ENCODE data around the gene PHACTR1. TPM values are rescaled to one million over a fixed set of nuclear protein-coding genes. Genes with fewer than 3 reads are reported as not detected.

The PHACTR1 gene
- total RNA-seq, 1 donor from 2014 or later: 4.3 TPM

DNA sequence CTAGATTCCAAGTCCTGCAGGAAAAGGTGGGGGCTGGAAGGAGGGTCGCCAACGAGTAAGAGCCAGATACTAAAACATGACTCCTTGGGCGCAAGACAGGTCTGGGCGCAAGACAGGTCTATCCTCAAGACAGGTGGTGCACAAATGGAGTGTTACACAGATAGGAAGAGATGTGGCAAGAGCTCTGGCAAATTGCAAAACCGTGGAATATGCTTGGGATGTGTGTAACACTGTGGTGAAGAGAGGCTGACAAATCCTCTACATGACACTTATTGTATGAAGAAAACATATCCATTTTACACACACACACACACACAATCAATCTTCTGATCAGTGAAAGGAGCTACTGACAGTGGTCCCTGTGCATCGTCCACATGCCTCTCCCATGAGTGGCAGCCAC, 534.1 kb downstream of the PHACTR1 start:
- intact Hi-C loops (cut with micrococcal nuclease): no loop called here

DNA sequence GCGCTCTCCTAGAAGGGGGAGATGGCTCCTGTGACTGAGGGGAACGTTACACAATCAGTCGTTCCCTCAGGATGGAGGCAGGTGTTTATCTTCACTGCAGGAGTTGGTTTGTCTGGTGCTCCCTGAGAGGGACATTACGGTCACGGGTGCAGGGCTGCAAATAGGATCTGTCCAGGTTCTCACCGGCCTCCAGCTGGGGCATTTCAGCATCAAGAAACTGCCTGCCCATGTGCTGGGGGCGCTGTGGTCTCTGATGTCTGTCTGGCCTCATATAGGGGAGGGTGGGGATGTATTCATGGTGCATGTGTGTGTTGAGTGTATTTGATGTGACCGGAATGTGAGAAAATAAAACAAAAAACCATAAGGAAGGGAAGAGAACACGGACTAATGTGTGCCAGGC, 534.7 kb downstream of the PHACTR1 start:
- intact Hi-C loops (cut with micrococcal nuclease): no loop called here

DNA sequence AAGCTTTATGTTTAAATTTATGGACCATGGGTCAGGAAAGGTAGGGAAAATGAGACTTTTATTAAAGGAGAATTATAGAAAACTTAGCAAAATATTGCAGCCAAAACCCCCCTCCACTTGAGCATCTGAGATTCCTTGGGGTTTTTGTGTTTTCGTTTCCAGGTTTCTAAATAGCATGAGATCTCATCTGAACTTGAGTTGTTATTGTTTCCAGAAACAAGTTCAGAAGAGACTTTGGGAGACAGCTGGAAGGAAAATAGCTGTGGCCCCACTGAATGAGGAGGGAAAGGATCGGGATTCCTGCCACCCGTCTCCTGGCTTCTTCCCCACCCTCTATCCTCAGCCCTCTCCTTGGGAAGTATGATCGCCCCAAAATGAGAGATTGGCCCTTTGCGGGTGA, 536.2 kb downstream of the PHACTR1 start:
- intact Hi-C loops (cut with micrococcal nuclease): no loop called here

DNA sequence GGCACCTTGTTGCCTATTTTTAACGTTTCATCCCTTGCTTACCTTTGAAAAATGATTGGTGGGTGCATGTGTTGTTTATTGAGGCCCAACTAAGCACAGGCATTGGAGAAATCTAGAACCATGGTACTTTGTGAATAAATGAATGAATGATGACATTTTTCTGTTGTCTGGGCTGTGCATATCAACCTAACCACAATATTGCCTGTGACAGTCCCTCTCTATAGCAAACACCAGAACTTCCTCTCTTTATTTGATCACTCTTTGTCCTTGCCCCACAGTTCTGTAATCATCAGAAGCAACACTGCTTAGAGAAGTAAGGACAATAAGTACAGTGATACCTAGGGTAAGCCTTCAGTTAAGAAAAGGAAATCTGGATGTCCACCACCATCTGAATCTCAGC, 536.7 kb downstream of the PHACTR1 start:
- intact Hi-C loops (cut with micrococcal nuclease): no loop called here

DNA sequence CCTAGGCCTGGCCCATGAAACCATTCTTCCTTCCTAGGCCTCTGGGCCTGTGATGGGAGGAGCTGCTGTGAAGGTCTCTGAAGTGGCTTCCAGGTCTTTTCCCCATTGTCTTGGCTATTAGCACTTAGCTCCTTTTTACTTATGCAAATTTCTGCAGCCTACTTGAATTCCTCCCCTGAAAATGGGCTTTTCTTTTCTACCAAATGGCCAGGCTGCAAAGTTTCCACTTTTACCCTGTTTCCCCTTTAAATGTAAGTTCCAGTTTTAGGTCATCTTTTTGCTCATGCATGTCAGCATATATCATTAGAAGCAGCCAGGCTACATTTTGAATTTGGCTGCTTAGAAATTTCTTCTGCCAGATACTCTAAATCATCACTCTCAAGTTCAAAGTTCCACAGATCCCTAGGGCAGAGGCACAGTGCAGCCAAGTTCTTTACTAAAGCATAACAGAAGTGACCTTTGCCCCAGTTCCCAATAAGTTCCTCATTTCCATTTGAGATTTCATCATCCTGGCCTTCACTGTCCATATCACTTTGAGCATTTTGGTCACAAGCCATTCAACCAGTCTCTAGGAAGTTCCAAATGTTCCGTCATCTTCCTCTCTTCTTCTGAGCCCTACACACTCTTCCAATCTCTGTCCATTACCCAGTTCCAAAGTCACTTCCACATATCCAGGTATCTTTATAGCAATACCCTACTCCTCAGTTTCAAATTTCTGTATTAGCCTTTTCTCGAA, 539.9 kb downstream of the PHACTR1 start:
- intact Hi-C loops (cut with micrococcal nuclease): no loop called here

DNA sequence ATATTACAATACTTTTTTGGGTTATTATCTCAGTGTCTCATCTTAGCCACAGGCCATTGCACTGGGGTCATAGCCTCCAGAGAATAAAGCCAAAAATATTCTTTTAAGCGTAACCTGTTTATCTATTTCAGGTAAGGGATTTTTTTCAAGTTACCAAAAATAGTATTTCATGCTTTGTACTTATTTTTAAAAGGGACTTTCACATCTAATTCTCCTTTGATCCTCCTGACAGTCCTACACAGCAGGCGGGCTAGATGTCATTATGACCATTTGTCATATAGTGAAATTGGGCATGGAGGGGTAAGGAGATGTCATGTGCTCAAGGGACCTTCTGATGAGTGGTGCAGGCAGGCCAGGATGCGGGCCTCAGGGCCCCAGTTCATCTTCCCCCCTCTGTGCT, 542.8 kb downstream of the PHACTR1 start:
- intact Hi-C loops (cut with micrococcal nuclease): no loop called here

DNA sequence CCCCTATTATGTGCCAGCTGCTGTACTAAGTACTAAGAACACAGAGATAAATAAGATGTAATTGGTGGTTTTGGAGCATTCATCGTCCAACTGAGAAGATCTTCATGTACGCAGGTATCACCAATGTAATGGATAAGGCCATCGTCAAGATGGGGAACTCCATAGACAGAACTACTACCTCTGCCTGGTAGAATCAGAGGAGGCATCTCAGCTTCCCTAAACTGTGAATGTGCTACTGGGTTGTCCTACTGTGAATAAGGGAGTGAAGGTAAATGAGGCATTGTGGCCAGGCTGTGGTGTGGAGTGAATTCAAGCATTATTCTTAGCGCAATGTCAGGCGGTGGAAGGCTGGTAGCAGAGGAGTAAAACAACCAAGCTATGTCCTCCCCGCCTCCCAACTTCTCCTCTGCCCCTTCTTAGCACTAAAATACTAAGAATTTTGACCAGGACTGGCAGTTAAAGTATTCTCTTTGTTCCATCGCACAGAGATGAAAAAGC, 543.6 kb downstream of the PHACTR1 start:
- intact Hi-C loops (cut with micrococcal nuclease): no loop called here

DNA sequence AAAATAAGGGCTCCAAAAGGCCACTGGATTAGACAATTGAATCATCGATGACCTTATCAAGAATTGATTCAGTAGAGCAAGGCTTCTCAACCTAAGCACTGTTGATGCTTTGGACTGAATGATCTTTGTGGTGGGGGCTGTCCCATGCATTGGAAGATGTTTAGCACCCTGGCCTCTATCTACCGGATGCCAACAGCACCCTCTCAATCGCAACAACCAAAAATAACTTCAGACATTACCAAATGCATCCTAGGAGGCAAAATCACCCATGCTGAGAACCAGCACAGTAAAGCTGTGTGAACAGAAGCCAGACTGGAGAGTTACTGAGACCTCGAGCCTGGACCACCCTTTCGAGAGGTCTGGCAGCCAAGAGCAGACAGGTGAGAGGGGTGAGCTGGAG, 544.3 kb downstream of the PHACTR1 start:
- intact Hi-C loops (cut with micrococcal nuclease): no loop called here

DNA sequence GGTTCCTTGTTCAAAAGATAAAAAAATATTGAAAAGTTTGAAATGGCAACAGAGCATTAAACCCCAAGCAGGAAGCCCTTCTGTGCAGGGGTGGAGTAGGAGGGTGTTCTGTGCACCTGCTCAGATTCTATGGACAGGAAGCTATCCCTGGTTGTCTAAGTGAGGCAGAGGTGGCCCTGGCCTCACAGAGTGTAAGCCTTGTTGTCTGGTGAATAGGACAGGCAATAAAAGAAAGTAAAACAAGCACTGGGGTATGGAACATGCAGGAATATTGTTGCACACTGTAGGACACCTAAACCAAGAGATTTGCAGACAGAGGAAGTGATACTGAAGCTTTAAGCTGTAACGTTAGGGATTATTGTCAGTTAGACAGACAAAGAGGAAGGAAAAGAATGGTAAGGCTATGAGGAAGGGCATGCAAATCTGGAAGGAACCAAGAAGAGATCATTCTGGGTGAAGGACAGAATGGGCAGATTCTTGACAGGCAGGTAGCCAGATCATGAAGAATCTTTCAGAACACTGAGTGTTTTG, 545.0 kb downstream of the PHACTR1 start:
- intact Hi-C loops (cut with micrococcal nuclease): no loop called here

DNA sequence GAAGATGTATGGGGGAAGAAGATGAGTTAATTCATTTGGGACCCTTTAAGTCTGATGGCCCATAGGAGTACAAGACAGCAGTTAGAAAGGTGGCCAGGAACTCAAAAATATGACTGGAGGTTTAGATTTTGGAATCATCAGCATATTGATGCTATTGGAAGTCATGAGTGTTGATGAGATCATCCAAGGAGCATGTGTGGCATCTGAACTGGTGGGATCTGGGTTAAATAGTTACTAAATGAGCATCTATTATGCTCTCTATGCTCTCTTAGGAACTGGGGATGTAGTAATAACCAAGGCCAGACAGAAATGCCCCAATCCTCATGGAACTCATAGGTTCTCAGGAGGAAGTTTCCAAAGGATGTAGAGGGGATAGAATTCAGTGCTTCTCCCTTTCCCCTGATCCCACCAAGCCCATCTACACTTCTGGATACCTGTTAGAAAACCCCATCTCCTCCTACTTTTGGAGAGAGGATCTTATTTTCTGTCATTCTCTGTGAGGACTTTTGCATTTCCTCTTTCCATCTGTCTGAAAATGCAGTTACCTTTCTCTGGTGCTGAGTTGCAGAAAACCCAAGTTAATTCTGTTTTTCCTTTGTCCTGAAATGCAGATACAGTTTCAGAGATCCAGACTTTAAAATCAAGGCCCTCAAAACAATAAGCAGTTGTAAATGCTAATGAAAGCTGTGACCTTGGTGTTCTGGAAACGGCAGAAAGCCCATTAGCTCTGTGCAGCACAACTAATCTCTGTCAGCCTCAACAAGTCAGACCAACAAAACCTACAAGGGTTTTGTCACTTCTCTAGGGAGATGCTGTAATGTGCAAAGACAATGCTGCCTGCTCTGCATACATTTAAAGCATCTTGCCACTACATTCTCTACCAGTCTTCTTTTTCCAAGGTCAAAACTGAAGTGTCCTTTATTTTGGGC, 546.0 kb downstream of the PHACTR1 start:
- intact Hi-C loops (cut with micrococcal nuclease): no loop called here

DNA sequence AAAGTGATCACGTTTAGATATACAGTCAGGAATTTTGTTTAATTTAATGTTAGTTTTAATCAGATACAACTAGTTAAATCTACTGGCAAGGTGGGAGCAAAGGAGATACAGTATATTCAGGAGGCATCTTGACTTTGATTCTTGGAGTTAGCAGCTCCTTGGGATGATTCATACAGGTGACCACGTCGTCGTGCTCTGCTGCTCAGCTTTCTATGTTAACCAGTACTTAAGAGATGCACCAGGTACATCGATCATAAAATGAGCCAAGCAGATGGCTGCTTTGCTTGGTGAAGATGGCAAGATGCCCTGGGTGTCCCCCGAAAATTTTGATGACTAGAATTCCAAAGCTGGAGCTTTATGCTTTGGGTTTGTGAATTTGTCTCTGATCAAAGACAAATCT, 547.1 kb downstream of the PHACTR1 start:
- intact Hi-C loops (cut with micrococcal nuclease): no loop called here

DNA sequence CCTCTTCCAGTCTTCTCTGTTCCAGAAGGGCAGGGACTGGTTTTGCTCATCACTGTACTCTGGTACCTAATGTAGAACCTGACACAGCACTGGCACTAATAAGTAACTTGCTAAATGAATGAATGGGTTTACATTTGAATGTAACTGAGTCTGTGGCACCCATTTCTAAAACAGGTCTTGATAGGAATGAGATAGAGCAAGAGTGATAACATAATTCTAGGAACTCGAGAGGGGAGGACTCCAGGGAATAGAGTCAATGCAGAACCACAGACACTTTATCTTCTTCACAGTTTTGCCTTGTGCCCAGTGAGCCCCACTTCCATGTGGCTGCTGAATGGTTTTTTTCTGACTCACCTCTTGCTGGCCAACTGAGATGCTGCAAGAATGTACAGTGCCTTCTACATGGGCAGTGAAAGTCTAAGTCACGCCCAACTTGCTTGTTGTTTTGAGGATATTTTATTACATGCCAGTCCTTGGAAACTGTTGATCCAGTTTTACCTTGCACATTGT, 550.6 kb downstream of the PHACTR1 start:
- intact Hi-C loops (cut with micrococcal nuclease): no loop called here

DNA sequence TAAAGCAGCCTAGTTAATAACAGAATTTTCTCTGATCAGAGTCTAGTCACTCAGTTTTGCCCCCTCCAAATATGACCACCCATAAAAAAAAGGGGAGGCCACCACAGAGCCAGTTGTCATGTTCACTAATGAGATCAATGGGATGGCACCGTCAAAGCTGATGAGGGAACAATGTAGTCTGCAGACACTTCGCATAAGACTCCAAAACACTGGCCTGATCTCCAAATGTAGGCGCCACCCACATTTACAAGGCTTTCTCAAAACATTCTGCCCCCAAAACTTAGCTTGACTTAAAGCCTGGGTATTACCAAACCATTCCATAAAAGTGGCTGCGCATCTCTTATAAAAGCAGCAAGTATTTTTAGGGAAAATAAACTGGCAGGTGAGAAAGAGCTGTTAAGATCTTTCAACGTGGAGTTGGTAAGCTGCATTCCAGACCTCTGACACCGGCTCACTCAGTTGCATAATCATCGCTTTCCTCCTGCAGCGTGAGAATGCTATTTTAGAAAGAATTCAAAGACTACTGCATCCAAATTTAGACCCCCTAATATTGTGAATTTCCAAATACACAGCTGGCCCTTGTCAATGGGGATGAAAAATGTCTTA, 552.4 kb downstream of the PHACTR1 start:
- intact Hi-C loops (cut with micrococcal nuclease): no loop called here

DNA sequence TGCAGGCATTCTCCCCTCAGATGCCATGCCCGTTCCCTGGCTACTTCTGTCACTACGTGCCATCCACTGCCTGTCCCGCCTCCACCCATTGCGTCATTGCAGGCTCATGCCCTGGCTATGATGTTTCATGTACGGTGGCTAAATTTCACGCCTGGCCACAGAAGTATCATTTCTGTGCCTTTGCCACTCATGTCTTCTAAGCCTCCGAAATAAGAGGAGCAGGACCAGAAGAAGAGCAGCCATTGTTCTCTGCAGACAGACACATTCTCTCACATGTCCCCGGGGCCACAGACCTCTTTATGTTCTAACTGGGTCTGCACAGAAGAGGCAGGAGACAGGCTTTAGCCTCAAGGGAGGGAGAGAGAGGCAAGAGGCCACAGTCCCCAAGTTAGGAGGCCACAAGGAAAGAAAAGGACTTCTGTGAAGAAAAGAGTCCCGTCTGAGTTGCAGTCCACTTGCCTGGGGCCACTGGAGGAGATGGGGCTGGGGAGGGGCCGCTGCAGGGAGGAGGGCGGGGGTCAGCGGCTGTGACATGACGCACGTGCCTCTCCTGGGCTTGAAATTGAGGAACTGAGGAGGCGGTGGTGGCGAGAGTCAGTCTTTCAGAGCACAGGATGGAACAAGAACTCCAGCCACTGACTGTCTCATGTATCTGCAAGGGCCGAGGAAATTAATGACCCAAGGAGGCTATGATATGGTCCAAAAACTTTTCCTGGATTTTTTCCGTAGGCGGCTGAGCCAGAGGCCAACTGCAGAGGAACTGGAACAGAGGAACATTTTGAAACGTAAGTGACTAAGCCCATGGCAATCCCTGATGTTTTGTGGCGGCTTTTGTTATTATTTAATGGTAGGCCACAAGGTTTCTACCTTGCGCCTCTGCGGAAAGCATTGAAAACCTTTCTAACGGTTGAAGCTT, 555.8 kb downstream of the PHACTR1 start:
- intact Hi-C loops (cut with micrococcal nuclease): loop anchor here (1.0 kb wide), 3 partner anchors 30 to 302 kb away; partner anchors contain the start of gene SIRT5

DNA sequence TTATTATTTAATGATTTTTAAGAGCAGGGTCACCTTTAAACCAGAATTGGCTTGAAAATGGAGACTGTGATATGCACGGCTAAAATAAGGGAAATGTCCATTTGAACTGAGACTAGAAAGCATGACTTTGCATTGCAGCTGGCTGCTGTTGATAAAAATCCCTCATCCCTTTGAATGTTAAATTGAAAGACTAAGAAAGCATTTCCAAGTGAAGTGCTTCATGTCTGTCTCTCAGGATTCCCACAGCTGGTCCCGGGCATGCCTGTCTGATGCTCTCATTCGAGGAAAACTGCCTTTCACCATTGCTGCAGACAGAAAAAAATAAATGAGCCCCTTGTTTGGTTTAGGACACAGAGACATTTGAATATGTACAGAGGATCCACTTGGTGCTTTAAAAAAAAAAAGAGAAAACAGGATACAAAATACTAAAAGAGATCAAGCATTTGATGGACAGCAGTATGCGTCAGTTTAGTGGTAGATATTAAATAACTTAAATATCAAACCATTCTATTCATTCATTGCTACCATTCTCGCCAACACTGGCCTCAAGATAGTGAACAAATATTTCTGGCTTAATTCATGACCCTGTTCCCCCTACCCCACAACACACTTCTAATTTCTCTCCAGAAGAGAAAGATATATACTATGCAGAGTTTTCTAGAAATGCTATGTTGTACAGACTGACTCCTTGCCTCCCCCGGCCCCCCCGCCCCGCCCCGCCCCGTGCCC, 556.8 kb downstream of the PHACTR1 start:
- intact Hi-C loops (cut with micrococcal nuclease): loop anchor here (1.0 kb wide), 3 partner anchors 29 to 301 kb away; partner anchors contain the start of gene SIRT5

DNA sequence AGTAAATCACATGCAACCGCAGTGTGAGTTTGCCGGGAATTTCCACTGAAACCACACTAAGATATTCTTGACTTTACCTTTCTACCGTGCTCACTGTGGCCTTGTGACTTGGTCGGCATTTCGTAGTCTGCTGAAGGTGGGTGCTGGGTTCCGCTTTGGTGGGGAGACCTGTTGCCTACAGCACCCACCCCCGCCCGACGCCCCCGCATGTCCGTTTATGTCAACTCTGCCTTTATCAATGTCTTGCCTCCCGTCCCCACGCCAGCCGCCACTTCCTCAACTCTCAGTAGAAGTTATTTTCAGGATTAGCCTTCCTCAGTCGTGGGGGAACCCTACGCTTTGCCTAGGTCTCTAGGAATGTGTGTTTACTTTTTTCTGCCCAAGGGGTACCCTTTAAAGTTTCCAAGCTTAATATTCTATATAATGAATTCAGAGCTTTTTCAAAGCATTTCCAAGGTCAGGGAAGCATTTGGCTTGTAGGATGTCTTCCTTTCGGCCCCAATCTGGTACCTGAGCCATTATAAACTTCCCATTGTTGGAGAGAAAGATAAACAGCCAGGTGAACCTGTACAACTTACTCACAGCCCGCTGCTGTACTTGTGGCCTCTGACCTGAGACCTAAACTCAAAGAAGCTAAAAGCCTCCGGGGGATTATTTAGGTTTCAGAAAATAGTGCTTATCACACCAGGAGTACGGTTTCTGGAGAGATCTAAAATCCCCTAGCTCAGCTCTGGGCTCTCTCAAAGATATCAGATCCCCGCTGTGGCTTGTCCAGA, 557.6 kb downstream of the PHACTR1 start:
- intact Hi-C loops (cut with micrococcal nuclease): loop anchor here (1.0 kb wide), 4 partner anchors 28 to 300 kb away; partner anchors contain the start of genes SIRT5 and TBC1D7

DNA sequence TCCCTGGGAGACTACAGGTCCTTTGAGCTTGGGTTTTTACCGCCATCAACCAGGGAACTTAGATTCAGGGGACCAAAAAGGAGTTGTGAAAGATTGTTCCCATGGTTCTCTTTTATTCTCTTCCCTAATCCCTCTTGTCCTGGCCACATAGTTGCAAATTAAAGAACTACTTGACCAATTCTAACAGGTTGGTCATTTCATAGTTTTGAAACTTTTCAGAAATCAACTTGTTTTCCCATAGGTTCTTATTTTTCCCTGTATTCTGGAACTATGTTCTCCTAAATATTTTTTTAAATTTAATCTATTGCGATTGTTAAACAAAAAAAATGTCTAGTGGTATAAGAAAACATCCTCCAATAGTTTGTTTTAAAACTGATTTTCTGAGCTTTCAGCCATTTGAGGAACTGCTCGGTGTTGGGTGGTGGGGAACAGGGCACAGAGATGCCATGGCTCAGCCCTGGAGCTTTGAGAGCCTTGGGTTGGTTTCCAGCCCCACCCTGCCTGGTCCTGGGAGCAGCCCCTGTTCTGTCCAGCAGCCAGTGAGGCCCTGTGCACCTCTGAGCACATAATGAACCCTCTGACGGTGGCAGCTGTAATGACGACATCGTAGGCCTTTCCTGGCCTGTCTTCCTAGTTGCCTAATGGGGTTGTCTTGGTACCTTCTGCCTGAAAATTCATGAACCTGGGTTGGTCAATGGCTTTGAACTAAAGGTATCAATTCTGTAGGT, 558.3 kb downstream of the PHACTR1 start:
- intact Hi-C loops (cut with micrococcal nuclease): loop anchor here (1.0 kb wide), 1 partner anchor 53 kb away; the partner anchor contains the start of gene TBC1D7

DNA sequence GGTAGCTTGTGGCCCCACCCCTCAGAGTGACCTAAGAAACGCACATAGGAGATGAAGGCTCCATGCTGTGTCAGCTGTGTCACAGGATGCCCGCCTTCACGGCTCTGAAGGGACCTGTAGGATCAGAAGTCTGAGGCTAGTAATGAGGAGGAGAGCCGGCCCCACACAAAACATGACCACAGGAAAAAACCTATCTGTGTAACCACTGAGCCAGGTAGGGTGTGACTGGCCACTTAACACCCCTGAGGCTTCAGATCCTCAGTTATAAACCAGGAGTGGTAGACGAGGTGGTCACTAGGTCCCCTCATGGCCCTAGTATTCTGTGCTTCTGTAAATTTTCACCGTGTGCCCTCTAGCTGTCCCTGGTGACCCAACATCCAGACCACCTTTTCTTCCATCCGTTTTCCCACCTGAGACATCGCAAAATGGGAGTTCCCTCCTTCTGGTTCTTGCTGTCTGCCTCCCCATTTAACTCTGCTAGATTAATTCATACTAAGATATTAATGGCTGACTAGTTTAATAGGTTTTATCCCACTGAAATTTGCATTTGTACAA, 558.9 kb downstream of the PHACTR1 start:
- intact Hi-C loops (cut with micrococcal nuclease): no loop called here
